Mesendoderm (in vitro differentiated cells): Measurements from ENCODE around the gene COPG2.
"Not testable (repeated sequence)": the region's sequence is repeated elsewhere in the genome, so short reads cannot be mapped to it uniquely, and the experiment has no call there.

Experiments
- DNase-seq: peaks from one replicate; pipeline ENCODE4 v3.0.0; 2013
- H2AK5ac ChIP-seq: 2 replicates; pipeline ENCODE4 v1.6.1; 2013; ENCODE audit warnings: low read length, inconsistent platforms
- H2BK120ac ChIP-seq: 2 replicates; pipeline ENCODE4 v1.6.1; 2013; ENCODE audit warnings: low read depth, mild to moderate bottlenecking, low read length, moderate library complexity, mixed read lengths
- H2BK15ac ChIP-seq: replicated peaks from 2 replicates; pipeline ENCODE4 v1.6.1; 2013; ENCODE audit warnings: low read depth, mild to moderate bottlenecking, moderate library complexity
- H2BK5ac ChIP-seq: 2 replicates; pipeline ENCODE4 v1.6.1; 2013; ENCODE audit warnings: low read length, inconsistent platforms
- H3K18ac ChIP-seq: 2 replicates; pipeline ENCODE4 v1.6.1; 2013; ENCODE audit warnings: mild to moderate bottlenecking, low read length, mixed read lengths
- H3K23ac ChIP-seq: one replicate; pipeline ENCODE4 v1.6.1; 2013; ENCODE audit warnings: low read length
- H3K27ac ChIP-seq: 2 replicates; pipeline ENCODE4 v1.5.1; 2013; ENCODE audit warnings: low read depth, mild to moderate bottlenecking, inconsistent platforms, low read length, moderate library complexity
- H3K27me3 ChIP-seq: 2 replicates; pipeline ENCODE4 v1.6.1; 2013; ENCODE audit warnings: low read length, control low read depth, mild to moderate bottlenecking, inconsistent platforms; ENCODE audit not compliant: insufficient read depth, poor library complexity
- H3K36me3 ChIP-seq: 2 replicates; pipeline ENCODE4 v1.6.1; 2013; ENCODE audit warnings: low read length, inconsistent platforms; ENCODE audit not compliant: control insufficient read depth, insufficient read depth
- H3K4ac ChIP-seq: one replicate; pipeline ENCODE4 v1.6.1; 2013; ENCODE audit warnings: low read depth, mild to moderate bottlenecking, low read length, moderate library complexity
- H3K4me1 ChIP-seq: 2 replicates; pipeline ENCODE4 v1.6.1; 2013; ENCODE audit warnings: low read depth, low read length, inconsistent platforms; ENCODE audit not compliant: control insufficient read depth
- H3K4me2 ChIP-seq: 2 replicates; pipeline ENCODE4 v1.6.1; 2013; ENCODE audit warnings: low read length
- H3K4me3 ChIP-seq: 2 replicates; pipeline ENCODE4 v1.5.1; 2013; ENCODE audit warnings: mild to moderate bottlenecking, low read length
- H3K56ac ChIP-seq: one replicate; pipeline ENCODE4 v1.6.1; 2013; ENCODE audit warnings: low read length
- H3K79me1 ChIP-seq: 2 replicates; pipeline ENCODE4 v1.6.1; 2013; ENCODE audit warnings: low read length, inconsistent platforms
- H3K79me2 ChIP-seq: 2 replicates; pipeline ENCODE4 v1.6.1; 2013; ENCODE audit warnings: mild to moderate bottlenecking, low read length; ENCODE audit not compliant: control insufficient read depth, insufficient read depth
- H3K9ac ChIP-seq: 2 replicates; pipeline ENCODE4 v1.6.1; 2013; ENCODE audit warnings: low read length, inconsistent platforms
- H4K5ac ChIP-seq: one replicate; pipeline ENCODE4 v1.6.1; 2013; ENCODE audit warnings: low read length
- H4K8ac ChIP-seq: one replicate; pipeline ENCODE4 v1.6.1; 2013; ENCODE audit warnings: low read depth, mild to moderate bottlenecking, control low read depth, low read length, moderate library complexity
- WGBS: extraction: QIAGEN DNeasy Blood & Tissue Kit; methylation state at CpG from one replicate; pipeline ENCODE4 v1.1.7; 2013; ENCODE audit warnings: low lambda C conversion rate, missing lambda C conversion rate; ENCODE audit not compliant: insufficient coverage; ENCODE audit errors: extremely low coverage; 5-methylcytosine and 5-hydroxymethylcytosine counted together

COPG2 gene

GRCh38 chr7:130542297-130542696, 126.3 kb downstream of the COPG2 start:
- no CpG with 5 or more reads among the region's 4 CpGs for WGBS
- H2BK5ac ChIP-seq, H3K79me1 ChIP-seq, H3K4me3 ChIP-seq, H2AK5ac ChIP-seq, H3K9ac ChIP-seq, H2BK120ac ChIP-seq, H2BK15ac ChIP-seq, H3K27me3 ChIP-seq, H3K23ac ChIP-seq, H4K8ac ChIP-seq, H3K79me2 ChIP-seq, H3K27ac ChIP-seq, H4K5ac ChIP-seq, H3K18ac ChIP-seq, H3K4me2 ChIP-seq, H3K56ac ChIP-seq, H3K36me3 ChIP-seq, H3K4ac ChIP-seq, H3K4me1 ChIP-seq, DNase-seq: not testable (repeated sequence)

- not testable (repeated sequence) for H4K8ac ChIP-seq, DNase-seq, H3K4ac ChIP-seq, H3K23ac ChIP-seq, H3K27me3 ChIP-seq, H3K18ac ChIP-seq, H4K5ac ChIP-seq, H3K9ac ChIP-seq, H3K4me1 ChIP-seq, H3K4me2 ChIP-seq, H3K79me1 ChIP-seq, H2BK15ac ChIP-seq, H3K56ac ChIP-seq, H2BK5ac ChIP-seq, H3K79me2 ChIP-seq, H2AK5ac ChIP-seq, H3K27ac ChIP-seq, H2BK120ac ChIP-seq, H3K36me3 ChIP-seq, H3K4me3 ChIP-seq
- WGBS = no CpG with 5 or more reads among the region's 7 CpGs
Measured at GRCh38 chr7:130541287-130541686, 127.3 kb downstream of the COPG2 start.

GRCh38 chr7:130537894-130538293, 130.7 kb downstream of the COPG2 start:
- H3K79me2 ChIP-seq, H3K4me3 ChIP-seq, H3K23ac ChIP-seq, H3K4me2 ChIP-seq, DNase-seq, H2BK120ac ChIP-seq, H2AK5ac ChIP-seq, H2BK5ac ChIP-seq, H3K36me3 ChIP-seq, H3K4ac ChIP-seq, H3K9ac ChIP-seq, H3K27me3 ChIP-seq, H3K79me1 ChIP-seq, H2BK15ac ChIP-seq, H3K4me1 ChIP-seq, H4K5ac ChIP-seq, H4K8ac ChIP-seq, H3K56ac ChIP-seq, H3K18ac ChIP-seq, H3K27ac ChIP-seq: not testable (repeated sequence)
- WGBS = no CpG with 5 or more reads among the region's 6 CpGs

GRCh38 chr7:130529417-130529816, 139.1 kb downstream of the COPG2 start:
- Histone ChIP-seq H3K9ac (no peak overlapping the region), H2BK120ac (no peak overlapping the region), H3K27ac (no peak overlapping the region), H3K18ac (no peak overlapping the region), H3K4me1 (no peaks in the 10 kb centered on the region), H2BK15ac (no peak overlapping the region), H4K8ac (no peak overlapping the region), H3K79me2 (no peaks in the 10 kb centered on the region), H3K27me3 (no peaks in the 10 kb centered on the region), H4K5ac (no peak overlapping the region), H3K79me1 (no peaks in the 10 kb centered on the region), H3K4me2 (no peak overlapping the region), H3K4ac (no peak overlapping the region), H3K23ac (no peak overlapping the region), H3K36me3 (no peaks in the 10 kb centered on the region), H3K56ac (no peak overlapping the region), H3K4me3 (no peak overlapping the region), H2BK5ac (no peak overlapping the region), H2AK5ac (no peak overlapping the region)
- no peak for DNase-seq
- no CpG with 5 or more reads among the region's 2 CpGs for WGBS

- not testable (repeated sequence) for H2BK15ac ChIP-seq, H4K8ac ChIP-seq, H3K4me2 ChIP-seq, H3K36me3 ChIP-seq, H3K27me3 ChIP-seq, H3K4ac ChIP-seq, H3K79me2 ChIP-seq, H3K4me3 ChIP-seq, H4K5ac ChIP-seq, H3K27ac ChIP-seq, H3K18ac ChIP-seq, H3K4me1 ChIP-seq, H2BK120ac ChIP-seq, H3K56ac ChIP-seq, H2AK5ac ChIP-seq, H3K9ac ChIP-seq, H2BK5ac ChIP-seq, H3K79me1 ChIP-seq, H3K23ac ChIP-seq, DNase-seq
- WGBS = no CpG with 5 or more reads among the region's 17 CpGs
Measured at GRCh38 chr7:130527752-130528355, 140.7 kb downstream of the COPG2 start.

GRCh38 chr7:130524628-130525027, 143.9 kb downstream of the COPG2 start:
- Histone ChIP-seq H3K9ac (no peak overlapping the region), H3K79me2 (no peaks in the 10 kb centered on the region), H3K18ac (no peak overlapping the region), H3K4ac (no peak overlapping the region), H2BK5ac (no peak overlapping the region), H4K8ac (no peak overlapping the region), H3K4me3 (no peak overlapping the region), H3K4me2 (no peak overlapping the region), H3K79me1 (no peaks in the 10 kb centered on the region), H2AK5ac (no peak overlapping the region), H3K56ac (no peak overlapping the region), H4K5ac (no peak overlapping the region), H3K36me3 (no peaks in the 10 kb centered on the region), H3K27ac (no peak overlapping the region), H3K4me1 (no peaks in the 10 kb centered on the region), H2BK120ac (no peak overlapping the region), H3K23ac (no peak overlapping the region), H3K27me3 (no peaks in the 10 kb centered on the region), H2BK15ac (no peak overlapping the region)
- DNase-seq = no peak
- no CpG with 5 or more reads among the region's 5 CpGs for WGBS
